PC-9 (cell line): ENCODE data around the gene ST6GALNAC1.

ENCODE experiments used
- EZH2 ChIP-seq: fragments of 200-600 bp; sonication (generic); IDR thresholded peaks from 2 replicates; pipeline ENCODE4 v1.8.0; 2017; ENCODE audit warnings: antibody characterized with exemption, low read depth
- TF ChIP-seq, protein P1 (sequence below): fragments of 200-600 bp; sonication (generic); conservative IDR thresholded peaks from 2 replicates; pipeline ENCODE4 v1.6.1; 2017; ENCODE audit warnings: mixed run types, antibody characterized with exemption, mild to moderate bottlenecking, moderate library complexity

DNA sequence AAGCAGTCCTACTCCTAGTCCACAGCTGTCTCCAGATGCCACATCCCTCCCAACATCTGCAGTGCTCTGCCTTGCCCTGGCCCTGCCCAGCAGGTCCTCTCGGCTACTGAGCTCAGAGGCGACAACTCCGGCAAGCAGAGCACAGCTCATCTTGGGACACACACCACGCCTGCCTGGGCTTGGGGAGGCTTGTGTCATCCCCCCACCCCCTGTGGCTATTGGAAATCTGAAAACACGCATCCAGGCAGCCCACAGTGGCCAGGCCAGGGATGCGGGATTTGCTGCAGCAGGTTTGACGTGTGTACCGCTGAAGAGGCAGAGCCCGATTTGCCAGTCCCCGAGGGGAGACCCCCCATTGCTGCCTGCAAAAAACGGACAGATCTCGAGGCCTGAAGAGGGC is 41.8 kb upstream of the ST6GALNAC1 start:
- no peak for TF ChIP-seq EZH2
- TF ChIP-seq, protein P1, sequence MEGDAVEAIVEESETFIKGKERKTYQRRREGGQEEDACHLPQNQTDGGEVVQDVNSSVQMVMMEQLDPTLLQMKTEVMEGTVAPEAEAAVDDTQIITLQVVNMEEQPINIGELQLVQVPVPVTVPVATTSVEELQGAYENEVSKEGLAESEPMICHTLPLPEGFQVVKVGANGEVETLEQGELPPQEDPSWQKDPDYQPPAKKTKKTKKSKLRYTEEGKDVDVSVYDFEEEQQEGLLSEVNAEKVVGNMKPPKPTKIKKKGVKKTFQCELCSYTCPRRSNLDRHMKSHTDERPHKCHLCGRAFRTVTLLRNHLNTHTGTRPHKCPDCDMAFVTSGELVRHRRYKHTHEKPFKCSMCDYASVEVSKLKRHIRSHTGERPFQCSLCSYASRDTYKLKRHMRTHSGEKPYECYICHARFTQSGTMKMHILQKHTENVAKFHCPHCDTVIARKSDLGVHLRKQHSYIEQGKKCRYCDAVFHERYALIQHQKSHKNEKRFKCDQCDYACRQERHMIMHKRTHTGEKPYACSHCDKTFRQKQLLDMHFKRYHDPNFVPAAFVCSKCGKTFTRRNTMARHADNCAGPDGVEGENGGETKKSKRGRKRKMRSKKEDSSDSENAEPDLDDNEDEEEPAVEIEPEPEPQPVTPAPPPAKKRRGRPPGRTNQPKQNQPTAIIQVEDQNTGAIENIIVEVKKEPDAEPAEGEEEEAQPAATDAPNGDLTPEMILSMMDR = no peak
